HepG2 (cell line): ENCODE measurements around the gene SPHK1. TPM values are rescaled to one million over a fixed set of nuclear protein-coding genes. Genes with fewer than 3 reads are reported as not detected.
A peak's percentile ranks its signal among the peaks of the same experiment; 100 is the strongest.

Experiments used
- AFF4 ChIP-seq: sonication (generic); formaldehyde crosslinking; IDR thresholded peaks from 2 replicates; pipeline ENCODE4 v1.4.0; 2020; ENCODE audit warnings: missing genetic modification reagents
- ATRX ChIP-seq: sonication (generic); formaldehyde crosslinking; IDR thresholded peaks from 2 replicates; pipeline ENCODE4 v1.4.0; 2020; ENCODE audit warnings: missing genetic modification reagents, borderline replicate concordance
- CCDC6 ChIP-seq: sonication (generic); formaldehyde crosslinking; IDR thresholded peaks from 2 replicates; pipeline ENCODE4 v1.8.1; 2022; ENCODE audit warnings: mild to moderate bottlenecking, missing genetic modification reagents, moderate library complexity
- CREB1 ChIP-seq, 2 experiments: fragments of 450-650 bp in 1 of 2; IDR thresholded peaks; 2 replicates each; pipeline ENCODE4 v1.6.1; 2016 to 2017; ENCODE audit warnings: control low read depth in 1 of 2, mild to moderate bottlenecking in 1 of 2, missing compliant biosample characterization in 1 of 2, missing genetic modification characterization in 1 of 2
- DMAP1 ChIP-seq: IDR thresholded peaks from 2 replicates; pipeline ENCODE4 v1.6.1; 2016
- FIP1L1 ChIP-seq: fragments of 200-400 bp; formaldehyde crosslinking; IDR thresholded peaks from 2 replicates; pipeline ENCODE4 v1.6.1; 2018; ENCODE audit warnings: low read depth, mild to moderate bottlenecking, low read length, moderate library complexity, borderline replicate concordance; ENCODE audit not compliant: insufficient read depth
- IKZF5 ChIP-seq: IDR thresholded peaks from 2 replicates; pipeline ENCODE4 v1.6.1; 2018; ENCODE audit warnings: missing genetic modification reagents, mild to moderate bottlenecking, missing compliant biosample characterization
- KAT2B ChIP-seq: fragments of 150-350 bp; IDR thresholded peaks from 2 replicates; pipeline ENCODE4 v1.6.1; 2014; ENCODE audit warnings: low read depth, low read length, borderline replicate concordance
- PLRG1 ChIP-seq: fragments of 450-650 bp; conservative IDR thresholded peaks from 2 replicates; pipeline ENCODE4 v1.6.1; 2016
- PRDM4 ChIP-seq: sonication (generic); formaldehyde crosslinking; IDR thresholded peaks from 2 replicates; pipeline ENCODE4 v1.9.0; 2021; ENCODE audit warnings: missing genetic modification reagents, borderline replicate concordance
- RAD51 ChIP-seq: fragments of 450-650 bp; IDR thresholded peaks from 2 replicates; pipeline ENCODE4 v1.6.1; 2016; ENCODE audit warnings: borderline replicate concordance
- REXO4 ChIP-seq: sonication (generic); formaldehyde crosslinking; IDR thresholded peaks from 2 replicates; pipeline ENCODE4 v1.8.0; 2022; ENCODE audit warnings: missing genetic modification reagents, mild to moderate bottlenecking, borderline replicate concordance
- SPEN ChIP-seq: sonication (generic); formaldehyde crosslinking; IDR thresholded peaks from 2 replicates; pipeline ENCODE4 v1.5.1; 2020; ENCODE audit warnings: low read depth, mild to moderate bottlenecking, missing genetic modification reagents
- YEATS2 ChIP-seq: sonication (generic); formaldehyde crosslinking; IDR thresholded peaks from 2 replicates; pipeline ENCODE4 v1.4.0; 2020; ENCODE audit warnings: missing genetic modification reagents, borderline replicate concordance
- ZNF225 ChIP-seq: sonication (generic); formaldehyde crosslinking; IDR thresholded peaks from 2 replicates; pipeline ENCODE4 v1.4.0; 2020; ENCODE audit warnings: mild to moderate bottlenecking, missing genetic modification reagents
- ZNF232 ChIP-seq: sonication (generic); formaldehyde crosslinking; IDR thresholded peaks from 2 replicates; pipeline ENCODE4 v1.4.0; 2020; ENCODE audit warnings: missing genetic modification reagents, borderline replicate concordance
- ZNF362 ChIP-seq: sonication (generic); formaldehyde crosslinking; IDR thresholded peaks from 2 replicates; pipeline ENCODE4 v1.4.0; 2020; ENCODE audit warnings: missing genetic modification reagents, mild to moderate bottlenecking, borderline replicate concordance
- ZNF460 ChIP-seq: sonication (generic); formaldehyde crosslinking; IDR thresholded peaks from 2 replicates; pipeline ENCODE4 v1.5.1; 2020; ENCODE audit warnings: missing genetic modification reagents, mild to moderate bottlenecking, borderline replicate concordance
- ZNF468 ChIP-seq: sonication (generic); formaldehyde crosslinking; IDR thresholded peaks from 2 replicates; pipeline ENCODE4 v1.8.0; 2022; ENCODE audit warnings: mild to moderate bottlenecking, moderate library complexity, missing genetic modification reagents
- ZNF569 ChIP-seq: sonication (generic); formaldehyde crosslinking; IDR thresholded peaks from 2 replicates; pipeline ENCODE4 v1.5.0; 2020; ENCODE audit warnings: mild to moderate bottlenecking, missing genetic modification reagents, moderate library complexity, borderline replicate concordance
- ZNF619 ChIP-seq: sonication (generic); formaldehyde crosslinking; IDR thresholded peaks from 2 replicates; pipeline ENCODE4 v1.4.0; 2020; ENCODE audit warnings: mild to moderate bottlenecking, missing genetic modification reagents
- ZNF75D ChIP-seq: sonication (generic); formaldehyde crosslinking; IDR thresholded peaks from 2 replicates; pipeline ENCODE4 v1.8.1; 2023; ENCODE audit warnings: missing genetic modification reagents, mild to moderate bottlenecking, borderline replicate concordance
- polyA plus RNA-seq, 8 experiments: library from polyadenylated mRNA; depleted of rRNA in 3 of 8; stranded (reverse) in 7 of 8; unstranded in 1 of 8; fragments of >200 nt; fragmentation: Illumina TruSeq in 4 of 8; extraction: Trizol in 4 of 8; gene quantifications; 2 replicates each; pipeline versions ENCODE4 v1.2.1 to v1.2.3, GENCODE V29; 2011 to 2016; ENCODE audit warnings: low read depth in 4 of 8, missing spikeins in 1 of 8, mixed read lengths in 1 of 8; ENCODE audit not compliant: insufficient read depth in 1 of 8
- total RNA-seq, 5 experiments: library from RNA; depleted of rRNA; stranded (reverse); fragments of >200 nt; fragmentation: Illumina TruSeq; extraction: Trizol; gene quantifications; 2 replicates each; pipeline ENCODE4 v1.2.3, GENCODE V29; 2016; ENCODE audit warnings: low read depth in 1 of 5

Gene SPHK1
- total and polyA plus RNA-seq, 2 of the 13 experiments (the other 11 are each of a cell fraction or from before 2014, with no cell fraction given): 129 to 160 TPM

GRCh38 chr17:76351526-76352071 is 32.8 kb upstream of the SPHK1 start (continued):
- TF ChIP-seq IKZF5 (CRISPR knock-in tag) (peak; percentile 18; the same call in 1 of the 2 replicates), ZNF362 (peak; percentile 82), CCDC6 (no peak), ZNF75D (CRISPR knock-in tag) (no peak), PLRG1 (no peak), ZNF619 (no peak), ATRX (CRISPR knock-in tag) (no peak), DMAP1 (CRISPR knock-in tag) (peak; percentile 14; the same call in 1 of the 2 replicates), AFF4 (no peak; the same call in 1 of the 2 replicates), REXO4 (CRISPR knock-in tag) (no peak), SPEN (CRISPR knock-in tag) (peak; percentile 24; the same call in 1 of the 2 replicates), CREB1 (IDR thresholded peaks at IDR 0.05) (no peak), CREB1 (CRISPR knock-in tag; IDR thresholded peaks at IDR 0.05) (peak; percentile 62), FIP1L1 (no peak), ZNF225 (no peak), ZNF232 (CRISPR knock-in tag) (no peak; the same call in 1 of the 2 replicates), ZNF569 (CRISPR knock-in tag) (no peak), ZNF468 (CRISPR knock-in tag) (no peak), PRDM4 (CRISPR knock-in tag) (no peak), YEATS2 (CRISPR knock-in tag) (no peak), KAT2B (no peak), RAD51 (no peak), ZNF460 (CRISPR knock-in tag) (no peak)
